GM13976 (cell line): ENCODE results near the gene ETS2.

ENCODE experiments used
- DNase-seq: peaks from one replicate; pipeline ENCODE4 v3.0.0; 2012; ENCODE audit warnings: low spot score
- CTCF ChIP-seq: IDR thresholded peaks from 2 replicates; pipeline ENCODE4 v1.5.1; 2012; ENCODE audit warnings: borderline replicate concordance, mild to moderate bottlenecking; ENCODE audit not compliant: insufficient read depth; ENCODE audit errors: extremely low read depth, missing control alignments, control extremely low read depth
- in situ Hi-C: fragments of 300-500 bp; cut with MboI; formaldehyde crosslinking; loops from one replicate; pipeline ENCODE4 v1.12.0; 2022; ENCODE audit warnings: low sequenced_read_pairs, mixed read lengths, inconsistent platforms; ENCODE audit not compliant: unreplicated experiment

The ETS2 gene

GRCh38 chr21:38787461-38788274 is 18.1 kb upstream of the ETS2 start:
- no peak for DNase-seq
- no peak for TF ChIP-seq CTCF
- in situ Hi-C loops: no loop called here

GRCh38 chr21:38788275-38788905 is 17.3 kb upstream of the ETS2 start:
- TF ChIP-seq CTCF: no peak
- in situ Hi-C loops: no loop called here
- no peak for DNase-seq

DNA sequence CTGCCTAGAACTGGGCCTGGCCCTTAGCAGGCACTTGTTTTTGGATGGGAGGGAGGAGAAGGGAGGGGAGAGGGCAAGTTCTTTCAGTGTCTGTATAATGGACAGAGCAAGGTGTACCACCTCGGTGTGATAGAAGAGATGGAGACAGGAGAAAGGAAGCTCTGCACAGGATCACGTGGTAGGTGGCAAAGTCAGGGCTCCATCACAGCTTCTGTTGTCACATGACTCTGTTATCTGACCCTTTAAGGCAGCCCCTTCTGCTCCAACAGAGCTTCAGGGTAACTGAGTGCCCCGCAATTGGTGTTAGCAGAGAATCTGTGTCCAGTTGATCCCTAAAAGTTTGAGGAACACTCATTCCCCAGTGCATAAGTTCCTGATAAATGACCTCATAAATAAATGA is 16.5 kb upstream of the ETS2 start:
- TF ChIP-seq CTCF: no peak
- no peak for DNase-seq
- in situ Hi-C loops: no loop called here

DNA sequence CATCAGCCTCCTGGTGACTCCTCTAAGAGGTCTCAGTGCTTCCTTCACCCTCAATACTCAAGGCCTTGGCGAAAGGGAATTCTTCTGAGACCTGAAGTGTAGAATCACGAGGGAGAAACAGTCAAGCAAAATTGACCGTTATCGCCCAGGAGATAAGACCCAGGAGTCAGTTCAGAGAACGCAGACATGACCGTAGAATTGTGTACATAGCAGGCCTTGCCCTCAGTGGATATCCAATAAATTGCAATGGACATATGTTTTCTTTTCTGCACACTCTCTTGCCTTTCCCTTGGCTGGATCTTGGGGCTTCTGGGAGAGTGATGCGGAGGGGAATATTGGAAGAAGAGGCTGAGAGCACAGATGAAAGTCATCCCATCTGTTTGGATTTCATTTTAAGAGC is 15.7 kb upstream of the ETS2 start:
- no peak for DNase-seq
- in situ Hi-C loops: no loop called here
- no peak for TF ChIP-seq CTCF

DNA sequence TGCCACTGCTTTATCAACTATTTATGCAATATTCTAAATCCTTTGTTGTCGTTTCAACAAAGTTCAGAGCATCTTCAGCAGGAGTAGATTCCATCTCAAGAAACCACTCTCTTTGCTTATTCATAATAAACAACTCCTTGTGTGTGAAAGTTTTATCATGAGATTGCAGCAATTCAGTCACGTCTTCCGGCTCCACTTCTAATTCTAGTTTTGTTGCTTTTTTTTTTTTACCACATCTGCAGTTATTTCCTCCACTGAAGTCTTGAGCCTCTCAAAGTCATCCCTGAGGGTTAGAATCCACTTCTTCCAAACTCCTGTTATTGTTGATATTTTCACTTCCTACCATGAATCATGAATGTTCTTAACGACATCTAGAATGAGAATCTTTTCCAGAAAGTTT is 14.8 kb upstream of the ETS2 start:
- in situ Hi-C loops: no loop called here
- TF ChIP-seq CTCF: no peak
- no peak for DNase-seq

DNA sequence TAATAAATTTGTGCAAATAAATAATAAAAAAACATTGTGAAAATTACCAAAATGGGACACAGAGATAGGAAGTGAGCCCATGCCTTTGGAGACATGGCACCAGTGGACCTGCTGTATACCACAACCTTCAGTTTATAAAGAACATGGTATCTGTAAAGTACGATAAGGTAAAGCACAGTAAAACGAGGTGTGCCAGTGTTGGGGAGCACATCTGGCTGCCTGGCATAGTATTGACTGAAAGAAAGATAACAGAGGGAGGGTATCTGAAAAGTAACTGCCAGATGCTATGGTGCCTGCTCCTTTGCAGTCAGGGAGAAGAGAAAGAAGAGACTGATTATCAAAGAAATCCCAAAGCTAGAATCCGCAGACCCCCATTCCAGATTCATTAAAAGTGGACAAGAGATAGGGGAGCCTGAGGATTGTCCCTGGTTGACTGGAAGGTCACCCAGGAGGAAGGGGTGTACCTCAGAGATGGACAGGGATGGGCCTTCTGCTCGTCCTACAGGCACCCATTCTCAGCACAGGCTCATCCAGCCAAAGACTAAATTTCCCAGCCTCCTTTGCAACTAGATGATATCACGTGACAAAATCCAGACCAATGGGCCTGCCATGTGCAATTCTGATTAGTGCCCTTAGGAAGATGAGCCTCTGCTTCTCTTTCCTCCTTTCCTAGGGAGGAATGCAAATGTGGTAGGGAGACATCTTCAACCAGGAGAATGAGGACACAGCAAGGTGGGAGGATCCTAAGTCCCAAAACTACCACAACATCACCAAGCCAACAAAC is 12.9 kb upstream of the ETS2 start:
- TF ChIP-seq CTCF: no peak
- no peak for DNase-seq
- in situ Hi-C loops: no loop called here
